Hepatocyte (in vitro differentiated cells): ENCODE data around the gene DNMT3A. TPM values are rescaled to one million over a fixed set of nuclear protein-coding genes. Genes with fewer than 3 reads are reported as not detected.

Experiments used
- DNase-seq: peaks from one replicate; pipeline ENCODE4 v3.0.0-alpha.2; 2016; ENCODE audit warnings: low spot score
- H2AFZ ChIP-seq: fragments of 200-600 bp; sonication (generic); 2 replicates; pipeline ENCODE4 v1.6.0; 2016; ENCODE audit warnings: antibody characterized with exemption, mild to moderate bottlenecking
- H3K27ac ChIP-seq: fragments of 200-600 bp; sonication (generic); 2 replicates; pipeline ENCODE4 v1.5.1; 2016; ENCODE audit warnings: mild to moderate bottlenecking
- H3K27me3 ChIP-seq: fragments of 200-600 bp; sonication (generic); 2 replicates; pipeline ENCODE4 v1.6.1; 2016
- H3K36me3 ChIP-seq: fragments of 200-600 bp; sonication (generic); replicated peaks from 2 replicates; pipeline ENCODE4 v1.5.1; 2016; ENCODE audit warnings: low read depth; ENCODE audit not compliant: insufficient read depth
- H3K4me1 ChIP-seq: fragments of 200-600 bp; sonication (generic); 2 replicates; pipeline ENCODE4 v1.5.1; 2016; ENCODE audit warnings: mild to moderate bottlenecking, moderate library complexity; ENCODE audit not compliant: insufficient read depth
- H3K4me2 ChIP-seq: fragments of 200-600 bp; sonication (generic); 2 replicates; pipeline ENCODE4 v1.6.0; 2016
- H3K4me3 ChIP-seq: fragments of 200-600 bp; sonication (generic); 2 replicates; pipeline ENCODE4 v1.5.1; 2016; ENCODE audit warnings: mild to moderate bottlenecking
- H3K79me2 ChIP-seq: fragments of 200-600 bp; sonication (generic); 2 replicates; pipeline ENCODE4 v1.6.0; 2017; ENCODE audit warnings: mild to moderate bottlenecking
- H3K9me2 ChIP-seq: fragments of 200-600 bp; sonication (generic); replicated peaks from 2 replicates; pipeline ENCODE4 v1.6.0; 2017; ENCODE audit warnings: mild to moderate bottlenecking; ENCODE audit not compliant: insufficient read depth
- H3K9me3 ChIP-seq: fragments of 200-600 bp; sonication (generic); 2 replicates; pipeline ENCODE4 v1.5.1; 2016; ENCODE audit warnings: low read depth, mild to moderate bottlenecking
- H4K20me1 ChIP-seq: fragments of 200-600 bp; sonication (generic); 2 replicates; pipeline ENCODE4 v1.6.0; 2016; ENCODE audit warnings: mild to moderate bottlenecking; ENCODE audit not compliant: insufficient read depth, poor library complexity, severe bottlenecking
- EZH2 ChIP-seq: fragments of 200-600 bp; sonication (generic); IDR thresholded peaks from 2 replicates; pipeline ENCODE4 v1.6.1; 2016; ENCODE audit warnings: antibody characterized with exemption, mild to moderate bottlenecking, borderline replicate concordance
- EZH2phosphoT487 ChIP-seq: fragments of 200-600 bp; sonication (generic); IDR thresholded peaks from one replicate; pipeline ENCODE4 v1.6.1; 2018; ENCODE audit warnings: antibody characterized with exemption, mild to moderate bottlenecking, low read depth, moderate library complexity; ENCODE audit not compliant: unreplicated experiment, severe bottlenecking
- WGBS: methylation state at CpG from one replicate; pipeline ENCODE4 v1.1.6; 2016; ENCODE audit warnings: low lambda C conversion rate; ENCODE audit errors: missing lambda C conversion rate; 5-methylcytosine and 5-hydroxymethylcytosine counted together
- polyA plus RNA-seq: library from polyadenylated mRNA; unstranded; fragments of >200 nt; fragmentation: Nextera tagmentation; extraction: Ambion mirVana; gene quantifications from 2 replicates; pipeline ENCODE4 v1.2.1, GENCODE V29; 2016
- total RNA-seq: library from RNA; depleted of rRNA; stranded (reverse); fragments of >200 nt; gene quantifications from 2 replicates; pipeline ENCODE4 v1.2.3, GENCODE V29; 2014
- TF ChIP-seq, protein P1 (sequence below): fragments of 200-600 bp; sonication (generic); IDR thresholded peaks from 2 replicates; pipeline ENCODE4 v1.5.1; 2016; ENCODE audit warnings: antibody characterized with exemption, mild to moderate bottlenecking; ENCODE audit not compliant: poor library complexity

Gene DNMT3A
- total RNA-seq = 43.8 and 49.5 TPM in 2 replicates
- 27.9 and 28.3 TPM in 2 replicates for polyA plus RNA-seq

DNA sequence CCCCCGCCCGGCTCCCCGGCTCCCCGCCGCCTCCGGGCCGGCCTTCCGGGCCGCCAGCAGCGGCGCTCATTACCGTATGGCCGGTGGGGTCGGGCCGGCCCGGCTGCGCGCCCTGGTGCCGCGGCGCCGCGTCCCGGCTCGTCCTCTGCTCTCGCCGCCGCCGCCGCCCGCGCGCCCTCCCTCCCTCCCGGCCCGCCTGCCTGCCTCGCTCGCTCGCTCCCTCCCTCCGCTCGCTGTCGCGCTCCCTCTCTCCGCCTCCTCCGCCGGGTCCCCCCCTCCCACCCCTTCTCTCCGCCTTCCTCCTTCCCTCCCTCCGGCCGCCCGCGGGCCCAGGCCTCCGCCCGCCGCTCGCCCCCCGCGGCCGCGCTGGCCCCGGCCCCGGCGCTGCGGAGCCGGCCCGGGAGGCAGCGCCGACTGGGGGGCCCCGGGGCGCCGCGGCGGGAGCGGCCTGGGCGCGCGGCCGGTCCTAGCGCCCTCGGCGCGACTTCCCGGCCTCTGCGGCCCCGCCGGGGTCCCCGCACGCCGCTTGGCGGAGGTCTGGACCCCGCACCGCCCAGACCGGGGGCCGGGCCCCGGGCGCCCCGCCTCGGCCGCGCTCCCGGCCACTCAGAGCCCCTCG, at the start of gene DNMT3A:
TSS of gene DNMT3A (minus strand) at position 173 of the 619 bp plus-strand sequence. CDS start 27,941 bp downstream, outside the sequence.
- no peaks in the 10 kb centered on the region for H3K9me3 ChIP-seq
- H3K27ac ChIP-seq = peak within 1 kb of the TSS; percentile 83
- no peaks in the 10 kb centered on the region for H3K36me3 ChIP-seq
- no peaks in the 10 kb centered on the region for H3K9me2 ChIP-seq
- H3K4me2 ChIP-seq = peak within 1 kb of the TSS; percentile 96
- H3K79me2 ChIP-seq = peaks cover 56% of the 10 kb centered on the region
- TF ChIP-seq EZH2 = no peak
- TF ChIP-seq, protein P1, sequence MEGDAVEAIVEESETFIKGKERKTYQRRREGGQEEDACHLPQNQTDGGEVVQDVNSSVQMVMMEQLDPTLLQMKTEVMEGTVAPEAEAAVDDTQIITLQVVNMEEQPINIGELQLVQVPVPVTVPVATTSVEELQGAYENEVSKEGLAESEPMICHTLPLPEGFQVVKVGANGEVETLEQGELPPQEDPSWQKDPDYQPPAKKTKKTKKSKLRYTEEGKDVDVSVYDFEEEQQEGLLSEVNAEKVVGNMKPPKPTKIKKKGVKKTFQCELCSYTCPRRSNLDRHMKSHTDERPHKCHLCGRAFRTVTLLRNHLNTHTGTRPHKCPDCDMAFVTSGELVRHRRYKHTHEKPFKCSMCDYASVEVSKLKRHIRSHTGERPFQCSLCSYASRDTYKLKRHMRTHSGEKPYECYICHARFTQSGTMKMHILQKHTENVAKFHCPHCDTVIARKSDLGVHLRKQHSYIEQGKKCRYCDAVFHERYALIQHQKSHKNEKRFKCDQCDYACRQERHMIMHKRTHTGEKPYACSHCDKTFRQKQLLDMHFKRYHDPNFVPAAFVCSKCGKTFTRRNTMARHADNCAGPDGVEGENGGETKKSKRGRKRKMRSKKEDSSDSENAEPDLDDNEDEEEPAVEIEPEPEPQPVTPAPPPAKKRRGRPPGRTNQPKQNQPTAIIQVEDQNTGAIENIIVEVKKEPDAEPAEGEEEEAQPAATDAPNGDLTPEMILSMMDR = no peak
- no peak for TF ChIP-seq EZH2phosphoT487
- peak; percentile 85 for DNase-seq
- H3K4me3 ChIP-seq = peak within 1 kb of the TSS; percentile 93
- peaks cover 22% of the 10 kb centered on the region for H3K4me1 ChIP-seq
- 0% methylated on average over 14 of the region's 100 CpGs for WGBS
- H2AFZ ChIP-seq = peak within 1 kb of the TSS; percentile 63
- H4K20me1 ChIP-seq = peaks cover 34% of the 10 kb centered on the region
- H3K27me3 ChIP-seq = no peaks in the 10 kb centered on the region

DNA sequence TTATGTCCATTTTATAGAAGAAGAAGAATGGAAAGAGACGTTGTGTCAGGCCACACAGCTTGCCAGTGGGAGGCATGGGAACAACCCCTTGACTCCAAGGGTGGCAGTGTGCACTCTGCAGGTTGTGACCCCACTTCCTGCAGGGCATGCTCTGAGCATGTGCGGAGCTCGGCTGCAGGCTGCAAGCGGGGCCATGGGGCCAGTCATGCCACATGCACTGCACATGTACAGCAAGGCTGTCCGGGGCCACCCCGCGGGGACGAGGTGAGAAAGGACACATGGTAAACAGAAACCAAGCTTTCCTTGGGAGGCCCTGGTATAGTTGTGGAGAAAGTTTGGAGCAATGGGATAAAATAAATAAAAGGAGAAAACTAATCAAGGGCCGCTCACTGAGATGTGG, 47.4 kb upstream of the DNMT3A start:
- TF ChIP-seq EZH2 (no peak), EZH2phosphoT487 (no peak)
- TF ChIP-seq, protein P1 = no peak
- H2AFZ ChIP-seq = no peak overlapping the region
- H3K9me2 ChIP-seq = no peaks in the 10 kb centered on the region
- H3K27ac ChIP-seq = no peak overlapping the region
- WGBS = 97% methylated on average over 9 of the region's 9 CpGs
- no peaks in the 10 kb centered on the region for H3K36me3 ChIP-seq
- H3K4me2 ChIP-seq = no peak overlapping the region
- no peaks in the 10 kb centered on the region for H3K9me3 ChIP-seq
- H3K27me3 ChIP-seq = no peaks in the 10 kb centered on the region
- no peak overlapping the region for H3K4me3 ChIP-seq
- H3K4me1 ChIP-seq = no peaks in the 10 kb centered on the region
- DNase-seq = no peak
- H3K79me2 ChIP-seq = no peaks in the 10 kb centered on the region
- H4K20me1 ChIP-seq = no peaks in the 10 kb centered on the region

DNA sequence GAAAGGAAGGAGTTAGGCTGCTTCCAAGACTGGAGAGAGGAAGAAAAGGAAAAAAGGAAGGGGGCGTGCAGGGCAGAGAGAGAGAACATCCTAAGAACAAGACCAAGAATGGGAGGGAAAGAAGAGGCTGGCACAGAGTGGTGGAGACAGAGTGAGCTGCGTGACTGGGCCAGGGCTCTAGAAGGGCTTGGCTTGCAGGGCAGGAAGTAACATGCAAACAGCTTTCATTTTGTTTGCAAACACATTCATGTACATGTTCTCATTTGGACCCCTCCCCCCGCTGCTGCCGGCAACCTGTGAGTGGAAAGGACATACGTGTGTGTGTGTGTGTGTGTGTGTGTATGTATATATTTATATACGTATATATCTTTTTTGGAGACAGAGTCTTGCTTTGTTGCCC, 46.8 kb upstream of the DNMT3A start:
- H3K4me2 ChIP-seq = no peak overlapping the region

More for the DNA sequence above, 46.8 kb upstream of the DNMT3A start:
- Histone ChIP-seq H3K4me3 (no peak overlapping the region), H4K20me1 (no peaks in the 10 kb centered on the region), H2AFZ (no peak overlapping the region), H3K27ac (no peak overlapping the region), H3K79me2 (no peaks in the 10 kb centered on the region), H3K36me3 (no peaks in the 10 kb centered on the region), H3K9me2 (no peaks in the 10 kb centered on the region), H3K9me3 (no peaks in the 10 kb centered on the region), H3K27me3 (no peaks in the 10 kb centered on the region), H3K4me1 (no peaks in the 10 kb centered on the region)
- TF ChIP-seq, protein P1 = no peak
- TF ChIP-seq EZH2 (no peak), EZH2phosphoT487 (no peak)
- 84% methylated on average over 6 of the region's 6 CpGs for WGBS
- DNase-seq = no peak
